ENCODE results near the gene MKNK1.

The MKNK1 gene

DNA sequence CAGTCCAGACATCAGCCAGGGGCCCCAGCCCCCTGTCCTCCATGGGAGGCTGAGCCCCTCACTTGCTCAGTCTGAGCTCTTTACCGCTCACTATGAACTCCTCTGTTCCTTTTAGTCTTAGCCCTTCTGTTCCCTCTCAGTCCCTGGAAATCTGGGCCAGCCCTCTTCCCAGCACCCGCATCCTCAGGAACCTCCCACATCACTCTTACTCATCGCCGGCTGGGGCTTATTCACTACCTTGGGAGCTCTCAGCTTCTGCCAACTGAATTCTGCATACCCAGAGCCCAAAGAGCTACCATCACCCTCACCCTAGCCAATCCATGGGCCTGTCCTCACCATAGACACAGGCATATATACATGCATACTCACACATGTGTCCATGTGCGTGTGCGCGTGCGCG is 64.1 kb downstream of the MKNK1 start:
- DNase-seq (ENCODE audit: low spot score), result no peak

DNA sequence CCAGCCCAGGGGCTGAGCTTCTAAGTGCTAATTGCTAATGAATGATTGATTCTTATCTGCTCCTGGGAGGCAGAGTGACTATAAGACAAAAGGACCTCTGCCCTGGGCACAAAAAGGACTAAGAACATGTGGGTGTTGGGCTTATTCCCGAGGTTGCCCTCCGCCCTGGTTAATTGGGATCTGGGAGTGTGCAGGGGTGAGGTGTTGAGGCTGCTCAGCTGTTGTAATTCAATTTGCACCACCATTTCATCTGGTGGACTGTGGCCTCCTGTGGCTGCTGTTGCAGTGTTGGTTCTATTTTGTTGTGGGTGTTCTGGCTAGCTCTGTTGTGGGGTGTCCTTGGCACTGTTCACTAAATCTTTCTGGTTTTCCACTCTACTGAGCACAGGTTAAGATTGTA is 65.9 kb downstream of the MKNK1 start:
- no peak for DNase-seq (ENCODE audit: low spot score)

GRCh38 chr1:46537651-46538050 is 66.4 kb downstream of the MKNK1 start:
- DNase-seq (ENCODE audit: low spot score), result no peak

DNA sequence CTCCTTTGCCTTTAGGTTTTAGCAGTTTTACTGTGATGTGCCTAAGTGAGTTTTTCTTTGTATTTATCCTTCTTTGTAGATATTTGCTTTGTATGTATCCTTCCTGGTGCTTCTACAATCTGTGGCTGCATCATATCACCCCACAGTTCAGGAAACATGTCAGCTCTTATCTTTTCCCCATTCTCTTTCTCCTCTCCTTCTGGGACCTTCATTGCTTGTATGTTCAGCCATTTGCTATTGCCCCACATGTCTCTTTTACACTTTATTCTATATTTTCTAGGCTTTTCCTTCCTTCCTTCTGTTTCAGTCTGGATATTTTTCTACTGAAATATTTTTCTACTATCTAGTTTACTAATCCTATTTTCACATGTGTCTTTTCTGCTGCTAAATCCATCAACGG is 67.5 kb downstream of the MKNK1 start:
- no peak for DNase-seq (ENCODE audit: low spot score)

- DNase-seq (ENCODE audit: low spot score), result peak; percentile 90
Observed at GRCh38 chr1:46535063-46535462, 69.0 kb downstream of the MKNK1 start.

GRCh38 chr1:46533179-46533864 is 70.7 kb downstream of the MKNK1 start:
- no peak for DNase-seq (ENCODE audit: low spot score)

- peak; percentile 91 for DNase-seq (ENCODE audit: low spot score)
Observed at GRCh38 chr1:46532498-46533178, 71.4 kb downstream of the MKNK1 start.

DNA sequence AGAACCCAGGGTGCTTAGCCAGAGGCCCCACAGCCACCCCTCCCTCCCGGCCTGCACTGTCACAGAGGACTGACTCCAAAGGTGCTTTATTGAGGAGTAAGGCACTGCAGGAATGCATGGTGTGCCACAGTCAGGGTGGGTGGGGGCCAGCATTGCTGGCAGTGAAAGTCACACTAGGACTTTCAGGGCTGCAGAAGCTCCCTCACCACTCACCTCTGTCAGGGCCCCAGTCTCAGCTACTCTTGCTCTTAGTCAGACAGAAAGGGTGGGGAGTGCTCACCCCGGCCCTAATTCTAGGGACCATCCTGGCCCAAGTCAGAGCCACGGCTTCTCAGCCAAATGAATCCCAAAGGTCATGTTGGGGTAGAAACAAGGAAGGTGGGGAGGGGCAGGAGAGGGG is 72.0 kb downstream of the MKNK1 start:
- DNase-seq (ENCODE audit: low spot score), result no peak

GRCh38 chr1:46530791-46531409 is 73.2 kb downstream of the MKNK1 start:
- peak; percentile 61 for DNase-seq (ENCODE audit: low spot score)

GRCh38 chr1:46530311-46530710 is 73.8 kb downstream of the MKNK1 start:
- no peak for DNase-seq (ENCODE audit: low spot score)

DNA sequence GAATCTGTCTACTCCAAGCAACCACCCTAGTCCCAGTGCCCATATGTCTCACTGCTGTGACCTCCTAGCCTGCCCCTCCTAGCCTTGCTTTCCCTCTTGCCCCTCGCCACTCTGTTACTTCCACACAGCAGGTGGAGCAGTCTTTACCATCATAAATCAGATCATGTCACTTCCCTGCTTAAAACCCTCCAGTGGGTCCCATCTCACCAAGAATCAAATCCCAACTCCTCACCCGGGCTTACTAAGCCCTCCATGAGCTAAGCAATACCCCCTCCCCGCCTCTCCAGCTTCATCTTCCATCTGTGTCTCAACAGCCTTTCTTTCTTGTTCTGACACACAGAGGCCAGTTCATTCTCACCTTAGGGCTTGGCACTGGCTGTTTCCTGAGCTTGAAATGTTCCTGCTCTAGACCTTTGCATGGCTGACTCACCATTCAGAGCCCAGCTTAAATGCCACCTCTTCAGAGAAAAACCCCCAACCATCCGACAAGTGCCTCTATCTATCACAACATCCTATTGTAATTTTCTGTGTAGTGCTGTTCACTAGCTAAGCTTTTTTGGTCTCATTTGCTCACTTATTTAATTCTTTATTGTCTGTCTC is 74.9 kb downstream of the MKNK1 start:
- no peak for DNase-seq (ENCODE audit: low spot score)

- no peak for DNase-seq (ENCODE audit: low spot score)
Observed at GRCh38 chr1:46528297-46528955, 75.6 kb downstream of the MKNK1 start.

DNA sequence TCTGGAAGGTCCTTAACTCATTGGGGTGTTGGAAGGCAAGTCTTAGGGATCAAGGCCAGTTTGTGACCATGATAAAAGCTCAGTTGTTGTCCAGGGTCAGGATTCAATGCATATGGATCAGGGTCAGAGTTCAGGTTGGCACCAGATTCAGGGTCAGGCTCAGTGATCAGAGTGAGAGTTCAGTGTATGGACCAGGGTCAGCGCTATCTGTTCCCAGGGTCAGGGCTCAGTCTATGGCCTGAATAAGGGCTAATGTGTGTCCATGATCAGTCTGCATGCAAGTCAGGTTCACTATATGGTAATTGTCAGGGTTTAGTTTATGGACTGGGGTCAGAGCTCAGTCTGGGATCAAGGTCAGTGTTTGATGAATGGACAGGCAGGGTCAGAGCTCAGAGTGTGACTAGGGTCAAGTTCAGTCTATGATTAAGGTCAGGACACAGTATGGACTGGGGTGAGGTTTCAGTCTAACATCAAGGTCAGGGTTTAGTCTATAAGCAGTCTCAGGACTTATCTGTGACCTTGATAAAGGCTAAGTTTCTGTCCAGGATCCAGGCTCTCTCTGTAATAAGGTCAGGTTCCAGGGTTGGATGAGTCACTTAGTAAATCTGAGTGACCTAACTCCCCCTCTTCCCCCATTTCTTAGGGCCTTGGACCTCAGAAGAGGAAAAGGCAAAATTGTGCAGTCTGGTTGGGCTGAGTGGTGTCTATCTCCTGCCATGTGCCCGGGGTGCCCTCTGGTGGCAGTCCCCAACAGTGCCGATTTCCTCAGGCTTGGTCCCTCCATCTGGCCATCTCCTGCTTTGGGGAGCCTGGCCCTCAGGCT is 76.4 kb downstream of the MKNK1 start:
- peak; percentile 88 for DNase-seq (ENCODE audit: low spot score)

DNA sequence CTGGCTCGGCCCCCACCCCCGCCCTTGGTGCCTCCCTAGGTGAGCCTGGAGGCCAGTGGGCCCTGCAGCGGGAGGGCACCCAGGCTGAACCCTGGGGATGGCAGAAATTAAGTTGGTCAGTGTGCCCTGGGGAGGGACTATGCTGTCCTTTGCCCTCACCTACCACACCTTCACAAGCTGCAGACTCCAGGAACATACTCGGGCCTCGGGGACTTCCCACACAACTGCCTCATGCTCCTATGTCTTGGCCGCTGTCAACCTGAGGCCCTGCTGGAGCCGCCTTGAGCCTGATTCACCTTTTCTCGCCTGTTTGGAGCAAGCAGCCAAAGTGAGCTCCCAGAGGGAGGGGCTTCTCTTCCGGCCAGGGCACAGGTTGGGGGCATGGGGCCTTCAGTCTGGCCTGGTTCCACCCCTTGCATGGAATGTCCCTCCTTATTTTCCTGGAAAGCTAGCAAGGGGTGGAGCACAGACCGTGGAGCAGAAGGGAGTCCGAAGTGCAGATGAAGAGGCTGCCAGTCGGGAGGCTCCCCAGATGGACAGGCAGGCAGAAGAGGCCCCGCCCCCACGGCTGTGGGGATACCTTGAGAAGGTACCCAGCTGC is 77.3 kb downstream of the MKNK1 start:
- DNase-seq (ENCODE audit: low spot score), result peak; percentile 72

- DNase-seq (ENCODE audit: low spot score), result no peak
Observed at GRCh38 chr1:46526013-46526690, 77.9 kb downstream of the MKNK1 start.

- DNase-seq (ENCODE audit: low spot score), result no peak
Observed at GRCh38 chr1:46525253-46525983, 78.7 kb downstream of the MKNK1 start.

GRCh38 chr1:46524843-46525242 is 79.2 kb downstream of the MKNK1 start:
- no peak for DNase-seq (ENCODE audit: low spot score)

DNA sequence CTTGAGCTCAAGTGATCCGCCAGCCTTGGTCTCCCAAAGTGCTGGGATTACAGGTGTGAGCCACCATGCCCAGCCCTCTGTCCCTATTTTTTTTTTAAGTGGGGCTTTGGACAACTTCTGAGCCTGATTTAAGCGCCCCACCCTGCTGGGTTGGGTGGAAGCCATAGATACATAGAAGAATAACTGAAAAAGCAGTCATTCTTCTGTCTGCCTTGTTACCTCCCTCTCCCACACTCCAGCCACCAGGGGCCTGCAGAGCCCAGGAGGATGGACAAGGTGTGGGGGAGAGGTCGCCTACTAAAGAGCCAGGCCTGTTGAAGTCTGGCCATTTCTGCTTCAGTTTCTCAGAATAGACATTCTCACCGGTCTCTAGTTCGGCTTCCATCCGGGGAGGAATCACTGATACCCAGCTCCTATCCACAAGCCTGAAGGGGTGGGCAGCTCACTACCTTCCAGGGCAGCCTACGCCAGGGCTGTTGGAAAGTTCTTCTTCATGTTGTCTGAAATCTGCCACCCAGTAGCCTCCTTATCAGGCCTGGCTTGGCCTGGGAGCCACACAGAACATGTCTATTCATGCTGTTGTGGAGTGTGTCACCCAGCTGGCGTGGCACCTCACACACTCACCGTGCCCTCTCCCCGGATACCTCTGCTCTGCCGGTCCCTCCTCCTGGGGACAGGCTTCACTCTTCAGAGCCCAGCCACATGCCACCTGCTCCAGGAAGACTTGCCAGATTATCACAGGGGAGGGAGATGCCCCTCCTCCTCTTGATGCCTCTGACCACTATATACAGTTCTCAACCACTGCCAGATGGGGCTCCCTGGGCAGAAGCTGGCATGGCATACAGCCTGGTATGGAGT is 80.3 kb downstream of the MKNK1 start:
- no peak for DNase-seq (ENCODE audit: low spot score)

DNA sequence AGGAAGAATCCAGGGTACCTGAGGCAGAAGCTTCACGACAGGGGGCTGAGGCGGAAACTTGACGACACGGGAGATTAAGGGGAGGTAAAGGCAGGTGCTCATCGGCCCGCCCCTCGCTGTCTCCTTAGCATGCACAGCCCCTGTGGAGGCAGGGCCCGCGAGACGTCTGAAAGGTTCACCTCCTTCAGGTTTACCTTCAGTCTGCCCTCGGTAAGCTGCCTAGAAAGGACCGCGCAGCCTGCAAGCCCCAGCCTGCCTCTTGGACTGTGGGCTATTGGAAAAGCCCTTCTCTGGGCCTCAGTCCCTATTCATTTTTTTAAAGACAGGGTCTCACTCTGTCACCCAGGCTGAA is 81.1 kb downstream of the MKNK1 start:
- no peak for DNase-seq (ENCODE audit: low spot score)
